ENCODE results near the gene DCLK3. TPM values are rescaled to one million over a fixed set of nuclear protein-coding genes. Genes with fewer than 3 reads are reported as not detected.

Gene DCLK3
- total and polyA plus RNA-seq, 2 donors (not counting 1 experiment from before 2014, with no cell fraction given) = not detected

- CTCF ChIA-PET = no interaction called here
- H3K27me3 Mint-ChIP-seq = peaks cover 15% of the 10 kb centered on the region
- H3K4me1 Mint-ChIP-seq = no peaks in the 10 kb centered on the region
- H2AFZ ChIP-seq (ENCODE audit: insufficient read depth, low read depth, low read length, poor library complexity, severe bottlenecking) = no peak overlapping the region
- H4K20me1 ChIP-seq (ENCODE audit: control insufficient read depth, insufficient read depth, low read length, poor library complexity, severe bottlenecking) = no peaks in the 10 kb centered on the region
- no peaks in the 10 kb centered on the region for H3K27me3 ChIP-seq (replicated peaks in 1 of 4; ENCODE audit: control extremely low read depth in 1 of 4, control insufficient read depth in 3 of 4, insufficient read depth in 4 of 4, low read length in 3 of 4)
- no peak overlapping the region for H3K27ac ChIP-seq (ENCODE audit: low read length in 2 of 2)
- H3K4me3 Mint-ChIP-seq = no peak overlapping the region
- no peaks in the 10 kb centered on the region for H3K79me2 ChIP-seq (ENCODE audit: control insufficient read depth, insufficient read depth, low read length)
- no peak for TF ChIP-seq EZH2 (IDR thresholded peaks at IDR 0.05; ENCODE audit: borderline replicate concordance, insufficient read depth, low read depth, low read length, poor library complexity, severe bottlenecking)
- TF ChIP-seq, protein P1, sequence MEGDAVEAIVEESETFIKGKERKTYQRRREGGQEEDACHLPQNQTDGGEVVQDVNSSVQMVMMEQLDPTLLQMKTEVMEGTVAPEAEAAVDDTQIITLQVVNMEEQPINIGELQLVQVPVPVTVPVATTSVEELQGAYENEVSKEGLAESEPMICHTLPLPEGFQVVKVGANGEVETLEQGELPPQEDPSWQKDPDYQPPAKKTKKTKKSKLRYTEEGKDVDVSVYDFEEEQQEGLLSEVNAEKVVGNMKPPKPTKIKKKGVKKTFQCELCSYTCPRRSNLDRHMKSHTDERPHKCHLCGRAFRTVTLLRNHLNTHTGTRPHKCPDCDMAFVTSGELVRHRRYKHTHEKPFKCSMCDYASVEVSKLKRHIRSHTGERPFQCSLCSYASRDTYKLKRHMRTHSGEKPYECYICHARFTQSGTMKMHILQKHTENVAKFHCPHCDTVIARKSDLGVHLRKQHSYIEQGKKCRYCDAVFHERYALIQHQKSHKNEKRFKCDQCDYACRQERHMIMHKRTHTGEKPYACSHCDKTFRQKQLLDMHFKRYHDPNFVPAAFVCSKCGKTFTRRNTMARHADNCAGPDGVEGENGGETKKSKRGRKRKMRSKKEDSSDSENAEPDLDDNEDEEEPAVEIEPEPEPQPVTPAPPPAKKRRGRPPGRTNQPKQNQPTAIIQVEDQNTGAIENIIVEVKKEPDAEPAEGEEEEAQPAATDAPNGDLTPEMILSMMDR (IDR thresholded peaks at IDR 0.05) = no peak
- H3K27ac Mint-ChIP-seq = no peak overlapping the region
- ATAC-seq (ENCODE audit: low read depth) (no peak), DNase-seq (no peak)
- H3K36me3 ChIP-seq (replicated peaks in 1 of 2; ENCODE audit: control extremely low read depth in 1 of 2, control insufficient read depth in 1 of 2, extremely low read depth in 1 of 2, insufficient read depth in 2 of 2, low read length in 1 of 2) = no peaks in the 10 kb centered on the region
- no peak overlapping the region for H3K4me2 ChIP-seq (replicated peaks; ENCODE audit: low read depth, low read length, poor library complexity, severe bottlenecking)
- intact Hi-C loops (cut with micrococcal nuclease) = no loop called here
- no peaks in the 10 kb centered on the region for H3K4me1 ChIP-seq (ENCODE audit: control insufficient read depth in 2 of 2, insufficient read depth in 2 of 2, low read length in 2 of 2)
- 91% methylated on average over 16 of the region's 16 CpGs for WGBS (ENCODE audit: insufficient coverage)
- H3K9me3 ChIP-seq (ENCODE audit: control extremely low read depth in 1 of 3, control insufficient read depth in 2 of 3, insufficient read depth in 1 of 3, low read length in 2 of 3) = no peaks in the 10 kb centered on the region
- no peaks in the 10 kb centered on the region for H3K9me3 Mint-ChIP-seq (ENCODE audit: insufficient read depth)
- POLR2A ChIA-PET = no interaction called here
- H3K4me3 ChIP-seq (ENCODE audit: control extremely low read depth in 1 of 5, extremely low read depth in 1 of 5, insufficient read depth in 1 of 5, low read depth in 2 of 5, low read length in 4 of 5) = no peak overlapping the region
- H3K9ac ChIP-seq (ENCODE audit: low read length) = no peak overlapping the region
These were observed 25.7 kb downstream of the DCLK3 start for GRCh38 chr3:36738702-36739101.

DNA sequence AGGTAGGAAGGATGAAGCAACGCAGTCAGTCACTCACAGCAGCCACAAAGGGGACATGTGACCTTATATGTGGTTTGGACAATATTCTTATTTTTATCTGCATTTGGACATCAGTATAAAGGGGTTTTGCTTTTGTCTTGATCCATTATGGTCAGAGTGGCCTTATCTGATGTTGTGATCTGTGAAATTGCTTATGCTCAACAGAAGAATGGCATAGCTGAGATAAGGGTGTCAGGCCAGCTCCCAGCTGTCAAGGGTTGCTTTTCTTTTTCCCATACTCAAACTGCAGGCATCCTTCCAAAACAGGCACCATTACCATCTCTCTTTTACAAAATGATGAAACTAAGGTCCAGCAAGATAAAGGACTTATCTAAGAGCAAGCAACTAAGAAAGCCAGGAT is 28.1 kb downstream of the DCLK3 start:
- Mint-ChIP-seq H3K27ac (no peak overlapping the region), H3K9me3 (ENCODE audit: insufficient read depth) (no peaks in the 10 kb centered on the region), H3K27me3 (peaks cover 13% of the 10 kb centered on the region), H3K4me3 (no peak overlapping the region), H3K4me1 (no peaks in the 10 kb centered on the region)
- H3K36me3 ChIP-seq (replicated peaks in 1 of 2; ENCODE audit: control extremely low read depth in 1 of 2, control insufficient read depth in 1 of 2, extremely low read depth in 1 of 2, insufficient read depth in 2 of 2, low read length in 1 of 2) = no peaks in the 10 kb centered on the region
- no peak overlapping the region for H3K27ac ChIP-seq (ENCODE audit: low read length in 2 of 2)
- H3K4me2 ChIP-seq (replicated peaks; ENCODE audit: low read depth, low read length, poor library complexity, severe bottlenecking) = no peak overlapping the region
- DNase-seq = no peak
- H2AFZ ChIP-seq (ENCODE audit: insufficient read depth, low read depth, low read length, poor library complexity, severe bottlenecking) = no peak overlapping the region
- no peaks in the 10 kb centered on the region for H4K20me1 ChIP-seq (ENCODE audit: control insufficient read depth, insufficient read depth, low read length, poor library complexity, severe bottlenecking)
- no peak for ATAC-seq (ENCODE audit: low read depth)
- POLR2A ChIA-PET = no interaction called here
- H3K4me1 ChIP-seq (ENCODE audit: control insufficient read depth in 2 of 2, insufficient read depth in 2 of 2, low read length in 2 of 2) = no peaks in the 10 kb centered on the region
- WGBS (ENCODE audit: insufficient coverage) = no CpG with 5 or more reads among the region's 1 CpG
- no peak overlapping the region for H3K9ac ChIP-seq (ENCODE audit: low read length)
- H3K79me2 ChIP-seq (ENCODE audit: control insufficient read depth, insufficient read depth, low read length) = no peaks in the 10 kb centered on the region
- CTCF ChIA-PET = no interaction called here
- intact Hi-C loops (cut with micrococcal nuclease) = no loop called here
- H3K9me3 ChIP-seq (ENCODE audit: control extremely low read depth in 1 of 3, control insufficient read depth in 2 of 3, insufficient read depth in 1 of 3, low read length in 2 of 3) = no peaks in the 10 kb centered on the region
- H3K27me3 ChIP-seq (replicated peaks in 1 of 4; ENCODE audit: control extremely low read depth in 1 of 4, control insufficient read depth in 3 of 4, insufficient read depth in 4 of 4, low read length in 3 of 4) = no peaks in the 10 kb centered on the region
- no peak overlapping the region for H3K4me3 ChIP-seq (ENCODE audit: control extremely low read depth in 1 of 5, extremely low read depth in 1 of 5, insufficient read depth in 1 of 5, low read depth in 2 of 5, low read length in 4 of 5)
- TF ChIP-seq EZH2 (IDR thresholded peaks at IDR 0.05; ENCODE audit: borderline replicate concordance, insufficient read depth, low read depth, low read length, poor library complexity, severe bottlenecking) = no peak
- TF ChIP-seq, protein P1 (IDR thresholded peaks at IDR 0.05) = no peak

Data from B cell (primary cell).